Measurements from ENCODE around the gene RNF10.
"Not testable (repeated sequence)": the region's sequence is repeated elsewhere in the genome, so short reads cannot be mapped to it uniquely, and the experiment has no call there.

RNF10 gene

GRCh38 chr12:120580787-120581723 is 46.9 kb downstream of the RNF10 start, which contains the start of gene POP5:
Gene POP5, minus strand, starts transcription at chr12:120581402. Its CDS starts 40 bp downstream, at chr12:120581362.
- DNase-seq (ENCODE audit: low read depth): peak; percentile 98

GRCh38 chr12:120581998-120582397 is 47.8 kb downstream of the RNF10 start:
- DNase-seq (ENCODE audit: low read depth): peak; percentile 29

GRCh38 chr12:120583478-120584030 is 49.4 kb downstream of the RNF10 start:
- peak; percentile 54 for DNase-seq (ENCODE audit: low read depth)

- DNase-seq (ENCODE audit: low read depth): no peak
These were observed 50.4 kb downstream of the RNF10 start for GRCh38 chr12:120584343-120585149.

- no peak for DNase-seq (ENCODE audit: low read depth)
These were observed 52.0 kb downstream of the RNF10 start for GRCh38 chr12:120586206-120586605.

- no peak for DNase-seq (ENCODE audit: low read depth)
These were observed 52.7 kb downstream of the RNF10 start for GRCh38 chr12:120586860-120587259.

- DNase-seq (ENCODE audit: low read depth): no peak
These were observed 54.2 kb downstream of the RNF10 start for GRCh38 chr12:120588371-120588770.

- DNase-seq (ENCODE audit: low read depth): no peak
These were observed 55.1 kb downstream of the RNF10 start for GRCh38 chr12:120588948-120589930.

- no peak for DNase-seq (ENCODE audit: low read depth)
These were observed 56.7 kb downstream of the RNF10 start for GRCh38 chr12:120590741-120591407.

- DNase-seq (ENCODE audit: low read depth): no peak
These were observed 58.2 kb downstream of the RNF10 start for GRCh38 chr12:120592121-120593049.

GRCh38 chr12:120596901-120597300 is 62.7 kb downstream of the RNF10 start:
- DNase-seq (ENCODE audit: low read depth): no peak

- no peak for DNase-seq (ENCODE audit: low read depth)
These were observed 63.7 kb downstream of the RNF10 start for GRCh38 chr12:120597861-120598260.

GRCh38 chr12:120598674-120599463 is 64.7 kb downstream of the RNF10 start:
- peak; percentile 54 for DNase-seq (ENCODE audit: low read depth)

GRCh38 chr12:120599672-120600552 is 65.8 kb downstream of the RNF10 start:
- no peak for DNase-seq (ENCODE audit: low read depth)

GRCh38 chr12:120602416-120602815 is 68.3 kb downstream of the RNF10 start:
- not testable (repeated sequence) for DNase-seq (ENCODE audit: low read depth)

GRCh38 chr12:120610560-120610959 is 76.4 kb downstream of the RNF10 start:
- DNase-seq (ENCODE audit: low read depth): no peak

- not testable (repeated sequence) for DNase-seq (ENCODE audit: low read depth)
These were observed 77.4 kb downstream of the RNF10 start for GRCh38 chr12:120611534-120611933.

GRCh38 chr12:120614848-120615247 is 80.7 kb downstream of the RNF10 start:
- DNase-seq (ENCODE audit: low read depth): no peak

All from iris pigment epithelial cell (primary cell).